ENCODE data around the gene NANOS1. TPM values are rescaled to one million over a fixed set of nuclear protein-coding genes. Genes with fewer than 3 reads are reported as not detected.

The NANOS1 gene
- 1.9 TPM for total RNA-seq

GRCh38 chr10:119029613-119030420, at the start of gene NANOS1:
TSS of gene NANOS1 (plus strand) at chr10:119029714. CDS start at chr10:119029802, 88 bp downstream.

GRCh38 chr10:119080521-119081259, 51.2 kb downstream of the NANOS1 start, which contains the start of gene EIF3A:
TSS of gene EIF3A (minus strand) at chr10:119080817. CDS start at chr10:119080676, 141 bp downstream.

Small RNAs within 50 kb of the gene (small RNA-seq; reads per million reads assigned to genes)
- gene RF00413 (ENCODE audit: low replicate concordance), result not detected
- gene SNORA19 (ENCODE audit: low replicate concordance), result not detected

Other genes starting within 250 kb of the NANOS1 start
- gene EIF3A, start 51.1 kb downstream of the NANOS1 start, total RNA-seq, result 86.9 TPM
- 37.8 TPM for gene DENND10, start 74.4 kb downstream of the NANOS1 start, total RNA-seq
- 18.0 TPM for gene SFXN4, start 136.0 kb downstream of the NANOS1 start, total RNA-seq
- 180 TPM for gene PRDX3, start 149.1 kb downstream of the NANOS1 start, total RNA-seq
- 12.4 TPM for gene GRK5, start 177.9 kb downstream of the NANOS1 start, total RNA-seq